Stimulated activated CD8-positive, alpha-beta memory T cell treated with anti-CD3 and anti-CD28 coated beads, Interleukin-2, amount 100 ng/mL, for 48 hours (primary cell): ENCODE results near the gene SMTNL2.
"Not testable (repeated sequence)": the region's sequence is repeated elsewhere in the genome, so short reads cannot be mapped to it uniquely, and the experiment has no call there.

Experiments
- DNase-seq, 2 donors: peaks; one replicate each; pipeline ENCODE4 v3.0.0-alpha.2; 2020; ENCODE audit warnings: low read depth in 2 of 2

The SMTNL2 gene

GRCh38 chr17:4560421-4560820 lies 23.9 kb upstream of the SMTNL2 start, which contains the start of gene GGT6:
Gene GGT6, minus strand, starts transcription at chr17:4560577. Its CDS starts 56 bp downstream, at chr17:4560521.
- no peak for DNase-seq

- no peak for DNase-seq
Measured at GRCh38 chr17:4560837-4561256, 23.5 kb upstream of the SMTNL2 start.

GRCh38 chr17:4562015-4562969 lies 22.0 kb upstream of the SMTNL2 start:
- DNase-seq = no peak

- DNase-seq = no peak
Measured at GRCh38 chr17:4565209-4566141, 18.9 kb upstream of the SMTNL2 start.

GRCh38 chr17:4566785-4567184 lies 17.5 kb upstream of the SMTNL2 start:
- no peak for DNase-seq

GRCh38 chr17:4569591-4569990 lies 14.7 kb upstream of the SMTNL2 start:
- DNase-seq = no peak

GRCh38 chr17:4572131-4572530 lies 12.2 kb upstream of the SMTNL2 start:
- DNase-seq = no peak

GRCh38 chr17:4573115-4573514 lies 11.2 kb upstream of the SMTNL2 start:
- no peak for DNase-seq

- DNase-seq = peak; percentile 44 to 64
Measured at GRCh38 chr17:4573669-4574068, 10.7 kb upstream of the SMTNL2 start.

- DNase-seq = no peak
Measured at GRCh38 chr17:4574448-4575045, 9.8 kb upstream of the SMTNL2 start.

GRCh38 chr17:4576161-4576558 lies 8.2 kb upstream of the SMTNL2 start:
- no peak for DNase-seq

- DNase-seq = no peak
Measured at GRCh38 chr17:4576729-4577322, 7.5 kb upstream of the SMTNL2 start.

GRCh38 chr17:4577386-4577993 lies 6.8 kb upstream of the SMTNL2 start:
- no peak for DNase-seq

- not testable (repeated sequence) for DNase-seq
Measured at GRCh38 chr17:4578349-4578748, 6.0 kb upstream of the SMTNL2 start.

GRCh38 chr17:4579678-4580077 lies 4.7 kb upstream of the SMTNL2 start:
- no peak for DNase-seq

GRCh38 chr17:4580291-4580690 lies 4.0 kb upstream of the SMTNL2 start:
- DNase-seq = no peak

GRCh38 chr17:4582101-4582501 lies 2.2 kb upstream of the SMTNL2 start:
- no peak for DNase-seq

- no peak for DNase-seq
Measured at GRCh38 chr17:4582691-4583090, 1.6 kb upstream of the SMTNL2 start.

GRCh38 chr17:4583206-4583605 lies 1.1 kb upstream of the SMTNL2 start:
- no peak for DNase-seq

GRCh38 chr17:4583782-4584100 lies 588 bp upstream of the SMTNL2 start:
- no peak for DNase-seq

GRCh38 chr17:4584917-4585637 lies 748 bp downstream of the SMTNL2 start:
- DNase-seq = no peak
